GM12878 (cell line): ENCODE measurements around the gene RACGAP1. TPM values are rescaled to one million over a fixed set of nuclear protein-coding genes. Genes with fewer than 3 reads are reported as not detected.

Source experiments
- ATAC-seq: fragments of 200-7000 bp; cut with Tn5 transposase; 3 replicates; pipeline ENCODE4 v1.9.1; 2020; ENCODE audit warnings: mild to moderate bottlenecking, moderate library complexity
- BruUV-seq: library from RNA; stranded (reverse); fragments of 400-500 nt; replicated peaks from 2 replicates; lab custom pipeline; 2021; lab: Mats Ljungman, UMichigan
- CTCF ChIA-PET: fragments of 300-600 bp; sonication (Branson Sonifier 250); formaldehyde crosslinking; extraction: SDS; loops from one replicate; lab custom pipeline; 2021; ENCODE audit warnings: inconsistent platforms; lab: Yijun Ruan, JAX
- POLR2A ChIA-PET: fragments of 350-600 bp; formaldehyde crosslinking; extraction: SDS; loops from one replicate; lab custom pipeline; 2021; ENCODE audit warnings: inconsistent platforms; lab: Charles Lee
- RAD21 ChIA-PET: fragments of 300-600 bp; sonication (Branson Sonifier 250); formaldehyde crosslinking; loops from one replicate; lab custom pipeline; 2023; ENCODE audit warnings: antibody characterized with exemption; ENCODE audit not compliant: unreplicated experiment; lab: Charles Lee
- SMC1A ChIA-PET: fragments of 300-600 bp; sonication (Branson Sonifier 250); formaldehyde crosslinking; loops from one replicate; lab custom pipeline; 2023; ENCODE audit not compliant: unreplicated experiment, uncharacterized antibody; lab: Charles Lee
- DNase-seq: peaks from one replicate; pipeline ENCODE4 v3.0.0-alpha.2; 2011; ENCODE audit warnings: low read depth, low spot score
- FAIRE-seq: peaks from 3 replicates; lab custom pipeline; 2011; peaks lifted over from hg19 to GRCh38; lab: Jason Lieb, UNC
- H2AFZ ChIP-seq: 2 replicates; pipeline ENCODE4 v1.6.0; 2011; ENCODE audit warnings: low read depth, low read length, control low read depth; ENCODE audit not compliant: control insufficient read depth
- H3K27ac ChIP-seq: 2 replicates; pipeline ENCODE4 v1.5.1; 2011; ENCODE audit warnings: control low read depth; ENCODE audit not compliant: control insufficient read depth, insufficient read depth
- H3K27me3 ChIP-seq, 2 experiments: replicated peaks in 1 of 2; 2 replicates each; pipeline versions ENCODE4 v1.6.0 to v1.6.1; 2011; ENCODE audit warnings: low read length in 1 of 2; ENCODE audit not compliant: control insufficient read depth in 2 of 2, insufficient read depth in 2 of 2
- H3K36me3 ChIP-seq, 2 experiments: 2 replicates each; pipeline ENCODE4 v1.5.1; 2011; ENCODE audit warnings: low read length in 1 of 2; ENCODE audit not compliant: control insufficient read depth in 2 of 2, insufficient read depth in 2 of 2
- H3K4me1 ChIP-seq: 2 replicates; pipeline ENCODE4 v1.6.1; 2011; ENCODE audit warnings: mild to moderate bottlenecking, low read length, moderate library complexity, mixed read lengths; ENCODE audit not compliant: control insufficient read depth, insufficient read depth
- H3K4me2 ChIP-seq: 2 replicates; pipeline ENCODE4 v1.6.0; 2011; ENCODE audit warnings: control low read depth; ENCODE audit not compliant: control insufficient read depth, insufficient read depth
- H3K4me3 ChIP-seq: fragments of 200-600 bp; sonication (generic); 2 replicates; pipeline ENCODE4 v1.5.1; 2016
- H3K79me2 ChIP-seq: 2 replicates; pipeline ENCODE4 v1.6.0; 2011; ENCODE audit warnings: low read length; ENCODE audit not compliant: control insufficient read depth, insufficient read depth
- H3K9ac ChIP-seq: 2 replicates; pipeline ENCODE4 v1.8.0; 2011; ENCODE audit warnings: low read length, control low read depth, mixed read lengths; ENCODE audit not compliant: control insufficient read depth, insufficient read depth
- H3K9me3 ChIP-seq: replicated peaks from 3 replicates; pipeline ENCODE4 v1.5.1; 2011; ENCODE audit warnings: mild to moderate bottlenecking, low read length; ENCODE audit not compliant: control insufficient read depth, insufficient read depth
- H4K20me1 ChIP-seq: 2 replicates; pipeline ENCODE4 v1.6.0; 2011; ENCODE audit not compliant: control insufficient read depth, insufficient read depth
- GABPA ChIP-seq: IDR thresholded peaks from 2 replicates; pipeline ENCODE4 v1.6.1; 2014; ENCODE audit warnings: antibody characterized with exemption, low read depth, mild to moderate bottlenecking, inconsistent platforms
- IRF4 ChIP-seq: IDR thresholded peaks from 2 replicates; pipeline ENCODE4 v1.6.1; 2011; ENCODE audit warnings: low read depth, low read length
- KAT2A ChIP-seq: conservative IDR thresholded peaks from 2 replicates; pipeline ENCODE4 v1.6.1; 2011; ENCODE audit warnings: low read depth, low read length; ENCODE audit not compliant: control insufficient read depth
- MLLT1 ChIP-seq: fragments of 450-650 bp; IDR thresholded peaks from 2 replicates; pipeline ENCODE4 v1.6.1; 2016; ENCODE audit warnings: mild to moderate bottlenecking
- MYB ChIP-seq: fragments of 150-350 bp; IDR thresholded peaks from 2 replicates; pipeline ENCODE4 v1.6.1; 2014; ENCODE audit warnings: mild to moderate bottlenecking, low read depth, low read length, borderline replicate concordance
- POLR2A ChIP-seq: IDR thresholded peaks from 2 replicates; pipeline ENCODE4 v1.6.1; 2011; ENCODE audit warnings: low read depth, mild to moderate bottlenecking, low read length
- ZNF217 ChIP-seq: fragments of 450-650 bp; IDR thresholded peaks from 2 replicates; pipeline ENCODE4 v1.6.1; 2017; ENCODE audit warnings: antibody characterized with exemption, mild to moderate bottlenecking
- ZNF592 ChIP-seq: fragments of 450-650 bp; IDR thresholded peaks from 2 replicates; pipeline ENCODE4 v1.6.1; 2017; ENCODE audit warnings: mild to moderate bottlenecking, moderate library complexity
- WGBS: methylation state at CpG from one replicate; pipeline ENCODE4 v1.1.6; 2016; ENCODE audit warnings: low lambda C conversion rate; ENCODE audit not compliant: insufficient replicate concordance, insufficient coverage; ENCODE audit errors: missing lambda C conversion rate; 5-methylcytosine and 5-hydroxymethylcytosine counted together
- in situ Hi-C: fragments of 300-500 bp; cut with MboI; formaldehyde crosslinking; loops from 9 replicates; pipeline ENCODE4 v1.14.3; 2018; ENCODE audit warnings: mixed read lengths
- intact Hi-C: fragments of 100-400 bp; cut with micrococcal nuclease; formaldehyde crosslinking; loops from one replicate; pipeline ENCODE4 v1.14.2; 2022; ENCODE audit not compliant: unreplicated experiment
- polyA plus RNA-seq, 11 experiments: library from polyadenylated mRNA; depleted of rRNA in 4 of 11; unstranded in 6 of 11; stranded (reverse) in 5 of 11; fragments of >200 nt; fragmentation: Nextera tagmentation in 4 of 11; fragmentation: Illumina TruSeq in 1 of 11; extraction: Ambion mirVana in 4 of 11; extraction: Trizol in 1 of 11; gene quantifications; 1 replicate in 1 of 11; 2 replicates in 10 of 11; pipeline versions ENCODE4 v1.2.1 to v1.2.3, GENCODE V29; 2011 to 2016; ENCODE audit warnings: inconsistent platforms in 2 of 11, missing spikeins in 2 of 11, low read depth in 1 of 11
- total RNA-seq, 4 experiments: library from RNA; depleted of rRNA in 3 of 4; stranded (reverse); fragments of >200 nt in 3 of 4; fragmentation: Illumina TruSeq in 1 of 4; extraction: Trizol in 1 of 4; gene quantifications; 2 replicates each; pipeline versions ENCODE4 v1.2.1 to v1.2.3, GENCODE V29; 2013 to 2021

RACGAP1 gene
- total and polyA plus RNA-seq, 10 of the 15 experiments (the other 5 are each of a cell fraction or from before 2014, with no cell fraction given), result 32.4 to 87.9 (median 76.2) TPM

GRCh38 chr12:50069539-50069938, 44.2 kb upstream of the RACGAP1 start (continued):
- no peak for TF ChIP-seq ZNF592
- no peak for TF ChIP-seq IRF4
- TF ChIP-seq ZNF217, result no peak
- no peak for TF ChIP-seq MYB
- TF ChIP-seq GABPA, result no peak
- no peak for TF ChIP-seq POLR2A
- TF ChIP-seq KAT2A, result no peak

- Histone ChIP-seq H3K27me3 (no peaks in the 10 kb centered on the region; a peak in 1 of 4 replicates), H3K9me3 (no peaks in the 10 kb centered on the region), H3K36me3 (no peaks in the 10 kb centered on the region), H3K4me2 (no peak overlapping the region), H2AFZ (no peak overlapping the region), H3K27ac (no peak overlapping the region), H3K79me2 (no peaks in the 10 kb centered on the region), H3K4me3 (no peak overlapping the region), H4K20me1 (no peaks in the 10 kb centered on the region), H3K4me1 (no peaks in the 10 kb centered on the region), H3K9ac (no peak overlapping the region)
- DNase-seq (no peak), FAIRE-seq (no peak), ATAC-seq (no peak)
- intact Hi-C loops (no loop called here), in situ Hi-C loops (loop anchor here (5.0 kb wide), 1 partner anchor 97 kb away; the partner anchor contains the start of gene AQP6)
- RAD21 ChIA-PET, result interaction anchor here (1.0 to 7.3 kb wide), 4 partner anchors 10 to 102 kb away, joined by 3 to 74 read pairs (median 7); no protein-coding TSS in a partner anchor
- POLR2A ChIA-PET, result no interaction called here
- SMC1A ChIA-PET, result interaction anchor here (1.7 to 5.2 kb wide), 3 partner anchors 16 to 102 kb away, joined by 4 to 37 read pairs (median 25); no protein-coding TSS in a partner anchor
- no peak for TF ChIP-seq MLLT1
- CTCF ChIA-PET, result interaction anchor here (0.7 to 8.0 kb wide), 15 partner anchors 10 to 324 kb away, joined by 3 to 121 read pairs (median 7); partner anchors contain the start of genes COX14 and SMARCD1
- WGBS, result 75% methylated on average over 5 of the region's 5 CpGs
- no TSS peak for BruUV-seq
Observed at GRCh38 chr12:50069069-50069468, 43.8 kb upstream of the RACGAP1 start.
